Neural cell (in vitro differentiated cells): ENCODE measurements around the gene MCAM. TPM values are rescaled to one million over a fixed set of nuclear protein-coding genes. Genes with fewer than 3 reads are reported as not detected.

Experiments
- H2AFZ ChIP-seq: fragments of 200-600, 300-800 bp; sonication (generic), shearing (Covaris generic); 2 replicates; pipeline ENCODE4 v1.6.0; 2014; ENCODE audit warnings: low read depth, mild to moderate bottlenecking, antibody characterized with exemption, low read length, moderate library complexity
- H3F3A ChIP-seq: fragments of 200-600 bp; shearing (Covaris generic); 2 replicates; pipeline ENCODE4 v1.6.1; 2016; ENCODE audit warnings: mild to moderate bottlenecking, moderate library complexity, mixed read lengths, antibody characterized with exemption, low read length; ENCODE audit not compliant: insufficient read depth, poor library complexity, severe bottlenecking
- H3K27ac ChIP-seq: fragments of 200-600, 300-800 bp; sonication (generic), shearing (Covaris generic); 2 replicates; pipeline ENCODE4 v1.5.1; 2014; ENCODE audit warnings: mild to moderate bottlenecking, low read length, moderate library complexity
- H3K27me3 ChIP-seq: fragments of 300-800, 200-600 bp; sonication (generic), shearing (Covaris generic); 2 replicates; pipeline ENCODE4 v1.6.0; 2014; ENCODE audit warnings: mild to moderate bottlenecking, low read depth, low read length, moderate library complexity; ENCODE audit not compliant: insufficient read depth
- H3K36me3 ChIP-seq: fragments of 300-800, 200-600 bp; sonication (generic), shearing (Covaris generic); 2 replicates; pipeline ENCODE4 v1.5.1; 2014; ENCODE audit warnings: mild to moderate bottlenecking, antibody characterized with exemption, low read length, moderate library complexity; ENCODE audit not compliant: insufficient read depth
- H3K4me2 ChIP-seq: fragments of 300-800, 200-600 bp; sonication (generic), shearing (Covaris generic); 2 replicates; pipeline ENCODE4 v1.6.0; 2014; ENCODE audit warnings: mild to moderate bottlenecking, low read length
- H3K4me3 ChIP-seq: fragments of 300-800, 200-600 bp; sonication (generic), shearing (Covaris generic); 2 replicates; pipeline ENCODE4 v1.5.1; 2014; ENCODE audit warnings: mild to moderate bottlenecking, low read length, moderate library complexity
- H3K79me2 ChIP-seq: fragments of 200-600 bp; shearing (Covaris generic); replicated peaks from 2 replicates; pipeline ENCODE4 v1.6.0; 2014; ENCODE audit warnings: mild to moderate bottlenecking, low read length, moderate library complexity; ENCODE audit not compliant: insufficient read depth
- H3K9ac ChIP-seq: fragments of 300-800, 200-600 bp; sonication (generic), shearing (Covaris generic); 2 replicates; pipeline ENCODE4 v1.6.1; 2016; ENCODE audit warnings: mild to moderate bottlenecking, low read length, mixed read lengths
- H3K9me2 ChIP-seq: fragments of 200-600 bp; shearing (Covaris generic); 2 replicates; pipeline ENCODE4 v1.6.1; 2016; ENCODE audit warnings: mild to moderate bottlenecking, low read length, mixed read lengths; ENCODE audit not compliant: insufficient read depth
- H3K9me3 ChIP-seq: fragments of 200-600, 300-800 bp; sonication (generic), shearing (Covaris generic); 2 replicates; pipeline ENCODE4 v1.6.1; 2016; ENCODE audit warnings: mild to moderate bottlenecking, mixed run types, low read length, moderate library complexity, mixed read lengths
- H4K20me1 ChIP-seq: fragments of 200-600 bp; shearing (Covaris generic); 2 replicates; pipeline ENCODE4 v1.6.1; 2016; ENCODE audit warnings: mild to moderate bottlenecking, mixed run types; ENCODE audit not compliant: insufficient read depth
- EP300 ChIP-seq: fragments of 450-650 bp; conservative IDR thresholded peaks from 2 replicates; pipeline ENCODE4 v1.6.1; 2014; ENCODE audit warnings: antibody characterized with exemption, mild to moderate bottlenecking, moderate library complexity; ENCODE audit not compliant: poor library complexity, severe bottlenecking
- EZH2 ChIP-seq: fragments of 200-600, 300-800 bp; shearing (Covaris generic), sonication (generic); IDR thresholded peaks from 2 replicates; pipeline ENCODE4 v1.6.1; 2014; ENCODE audit warnings: antibody characterized with exemption, low read length, borderline replicate concordance, mild to moderate bottlenecking; ENCODE audit not compliant: insufficient read depth, poor library complexity, severe bottlenecking
- MXI1 ChIP-seq: fragments of 450-650 bp; conservative IDR thresholded peaks from 2 replicates; pipeline ENCODE4 v1.6.1; 2014; ENCODE audit warnings: antibody characterized with exemption, mild to moderate bottlenecking; ENCODE audit not compliant: poor library complexity, severe bottlenecking
- POLR2AphosphoS5 ChIP-seq: IDR thresholded peaks from 2 replicates; pipeline ENCODE4 v1.6.1; 2012
- RAD21 ChIP-seq: fragments of 450-650 bp; conservative IDR thresholded peaks from 2 replicates; pipeline ENCODE4 v1.6.1; 2014; ENCODE audit warnings: antibody characterized with exemption, mild to moderate bottlenecking, moderate library complexity
- SMC3 ChIP-seq: fragments of 450-650 bp; conservative IDR thresholded peaks from 2 replicates; pipeline ENCODE4 v1.6.1; 2014; ENCODE audit warnings: antibody characterized with exemption, mild to moderate bottlenecking, moderate library complexity; ENCODE audit not compliant: poor library complexity
- TAF1 ChIP-seq: IDR thresholded peaks from 2 replicates; pipeline ENCODE4 v1.6.1; 2012; ENCODE audit warnings: low read depth
- polyA plus RNA-seq: library from polyadenylated mRNA; depleted of rRNA; stranded (reverse); fragments of >200 nt; gene quantifications from 2 replicates; pipeline ENCODE4 v1.2.3, GENCODE V29; 2014
- TF ChIP-seq, protein P1 (sequence below): fragments of 450-650 bp; IDR thresholded peaks from 2 replicates; pipeline ENCODE4 v1.5.1; 2014; ENCODE audit warnings: antibody characterized with exemption, mild to moderate bottlenecking, moderate library complexity; ENCODE audit not compliant: poor library complexity, severe bottlenecking
- TF ChIP-seq, protein P2 (sequence below): IDR thresholded peaks from 2 replicates; pipeline ENCODE4 v1.6.1; 2012; ENCODE audit warnings: borderline replicate concordance

MCAM gene
- polyA plus RNA-seq, 1 donor from 2014 or later = 7.5 TPM

DNA sequence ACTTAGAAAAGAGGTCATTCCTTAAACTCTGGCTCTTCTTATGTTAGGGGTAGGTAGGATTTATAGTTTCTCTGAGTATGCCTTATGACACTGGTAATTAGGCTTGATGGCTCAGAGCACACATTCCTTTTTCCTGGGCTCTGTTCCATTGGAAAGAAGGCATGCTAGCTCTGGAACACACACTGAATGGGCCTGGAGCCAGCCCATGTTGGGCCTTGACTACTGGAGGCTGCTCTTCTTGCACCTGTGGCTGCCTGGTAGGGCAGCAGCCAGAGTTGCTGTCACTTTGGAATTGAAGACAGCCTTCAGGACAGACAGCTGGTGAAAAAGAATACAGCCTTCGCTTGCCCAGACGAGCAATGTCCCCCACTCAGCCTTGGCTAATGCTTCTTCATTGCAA lies 18.2 kb downstream of the MCAM start:
- H4K20me1 ChIP-seq = no peaks in the 10 kb centered on the region
- no peak overlapping the region for H3K9ac ChIP-seq
- H2AFZ ChIP-seq = no peak overlapping the region
- TF ChIP-seq POLR2AphosphoS5 = no peak
- TF ChIP-seq TAF1 = no peak
- no peak for TF ChIP-seq MXI1
- no peak for TF ChIP-seq EP300
- TF ChIP-seq SMC3 = no peak
- TF ChIP-seq, protein P1, sequence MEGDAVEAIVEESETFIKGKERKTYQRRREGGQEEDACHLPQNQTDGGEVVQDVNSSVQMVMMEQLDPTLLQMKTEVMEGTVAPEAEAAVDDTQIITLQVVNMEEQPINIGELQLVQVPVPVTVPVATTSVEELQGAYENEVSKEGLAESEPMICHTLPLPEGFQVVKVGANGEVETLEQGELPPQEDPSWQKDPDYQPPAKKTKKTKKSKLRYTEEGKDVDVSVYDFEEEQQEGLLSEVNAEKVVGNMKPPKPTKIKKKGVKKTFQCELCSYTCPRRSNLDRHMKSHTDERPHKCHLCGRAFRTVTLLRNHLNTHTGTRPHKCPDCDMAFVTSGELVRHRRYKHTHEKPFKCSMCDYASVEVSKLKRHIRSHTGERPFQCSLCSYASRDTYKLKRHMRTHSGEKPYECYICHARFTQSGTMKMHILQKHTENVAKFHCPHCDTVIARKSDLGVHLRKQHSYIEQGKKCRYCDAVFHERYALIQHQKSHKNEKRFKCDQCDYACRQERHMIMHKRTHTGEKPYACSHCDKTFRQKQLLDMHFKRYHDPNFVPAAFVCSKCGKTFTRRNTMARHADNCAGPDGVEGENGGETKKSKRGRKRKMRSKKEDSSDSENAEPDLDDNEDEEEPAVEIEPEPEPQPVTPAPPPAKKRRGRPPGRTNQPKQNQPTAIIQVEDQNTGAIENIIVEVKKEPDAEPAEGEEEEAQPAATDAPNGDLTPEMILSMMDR = no peak
- no peak for TF ChIP-seq EZH2
- TF ChIP-seq, protein P2, sequence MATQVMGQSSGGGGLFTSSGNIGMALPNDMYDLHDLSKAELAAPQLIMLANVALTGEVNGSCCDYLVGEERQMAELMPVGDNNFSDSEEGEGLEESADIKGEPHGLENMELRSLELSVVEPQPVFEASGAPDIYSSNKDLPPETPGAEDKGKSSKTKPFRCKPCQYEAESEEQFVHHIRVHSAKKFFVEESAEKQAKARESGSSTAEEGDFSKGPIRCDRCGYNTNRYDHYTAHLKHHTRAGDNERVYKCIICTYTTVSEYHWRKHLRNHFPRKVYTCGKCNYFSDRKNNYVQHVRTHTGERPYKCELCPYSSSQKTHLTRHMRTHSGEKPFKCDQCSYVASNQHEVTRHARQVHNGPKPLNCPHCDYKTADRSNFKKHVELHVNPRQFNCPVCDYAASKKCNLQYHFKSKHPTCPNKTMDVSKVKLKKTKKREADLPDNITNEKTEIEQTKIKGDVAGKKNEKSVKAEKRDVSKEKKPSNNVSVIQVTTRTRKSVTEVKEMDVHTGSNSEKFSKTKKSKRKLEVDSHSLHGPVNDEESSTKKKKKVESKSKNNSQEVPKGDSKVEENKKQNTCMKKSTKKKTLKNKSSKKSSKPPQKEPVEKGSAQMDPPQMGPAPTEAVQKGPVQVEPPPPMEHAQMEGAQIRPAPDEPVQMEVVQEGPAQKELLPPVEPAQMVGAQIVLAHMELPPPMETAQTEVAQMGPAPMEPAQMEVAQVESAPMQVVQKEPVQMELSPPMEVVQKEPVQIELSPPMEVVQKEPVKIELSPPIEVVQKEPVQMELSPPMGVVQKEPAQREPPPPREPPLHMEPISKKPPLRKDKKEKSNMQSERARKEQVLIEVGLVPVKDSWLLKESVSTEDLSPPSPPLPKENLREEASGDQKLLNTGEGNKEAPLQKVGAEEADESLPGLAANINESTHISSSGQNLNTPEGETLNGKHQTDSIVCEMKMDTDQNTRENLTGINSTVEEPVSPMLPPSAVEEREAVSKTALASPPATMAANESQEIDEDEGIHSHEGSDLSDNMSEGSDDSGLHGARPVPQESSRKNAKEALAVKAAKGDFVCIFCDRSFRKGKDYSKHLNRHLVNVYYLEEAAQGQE = no peak
- no peak for TF ChIP-seq RAD21
- H3K9me2 ChIP-seq = no peaks in the 10 kb centered on the region
- H3K9me3 ChIP-seq = no peaks in the 10 kb centered on the region
- H3K36me3 ChIP-seq = peaks cover 5% of the 10 kb centered on the region
- H3K27ac ChIP-seq = no peak overlapping the region
- no peaks in the 10 kb centered on the region for H3K27me3 ChIP-seq
- H3K4me3 ChIP-seq = no peak overlapping the region
- H3F3A ChIP-seq = no peaks in the 10 kb centered on the region
- H3K4me2 ChIP-seq = no peak overlapping the region
- H3K79me2 ChIP-seq = no peaks in the 10 kb centered on the region

DNA sequence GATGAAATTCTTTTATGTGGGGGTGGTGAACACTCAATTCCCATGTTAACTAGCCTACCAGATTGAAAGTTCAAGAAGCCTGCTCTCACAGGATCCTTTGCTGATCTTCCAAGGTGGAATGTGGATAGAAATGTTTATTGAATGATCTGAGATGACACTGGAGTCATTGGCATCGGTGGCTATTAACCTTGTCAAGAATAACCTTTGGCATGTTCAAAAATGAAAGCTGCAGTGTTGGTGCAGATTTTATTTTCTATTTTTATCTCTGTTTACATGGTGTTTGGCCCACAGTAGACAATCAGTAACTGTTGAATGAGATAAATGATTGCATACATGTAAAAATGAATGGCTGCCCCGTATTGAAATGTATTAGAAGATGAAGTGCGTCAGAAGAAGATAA lies 19.0 kb downstream of the MCAM start:
- Histone ChIP-seq H4K20me1 (no peaks in the 10 kb centered on the region), H3K79me2 (no peaks in the 10 kb centered on the region), H3K4me3 (no peak overlapping the region), H3K9me3 (no peaks in the 10 kb centered on the region), H3K27me3 (no peaks in the 10 kb centered on the region), H3K4me2 (no peak overlapping the region), H2AFZ (no peak overlapping the region), H3K36me3 (peaks cover 5% of the 10 kb centered on the region), H3K9me2 (no peaks in the 10 kb centered on the region), H3F3A (no peaks in the 10 kb centered on the region), H3K9ac (no peak overlapping the region), H3K27ac (no peak overlapping the region)
- TF ChIP-seq EZH2 (no peak), RAD21 (no peak), TAF1 (no peak), MXI1 (no peak), SMC3 (no peak), POLR2AphosphoS5 (no peak), EP300 (no peak)
- TF ChIP-seq, protein P1 = no peak
- TF ChIP-seq, protein P2 = no peak
